ENCODE data around the gene CD40.

DNA sequence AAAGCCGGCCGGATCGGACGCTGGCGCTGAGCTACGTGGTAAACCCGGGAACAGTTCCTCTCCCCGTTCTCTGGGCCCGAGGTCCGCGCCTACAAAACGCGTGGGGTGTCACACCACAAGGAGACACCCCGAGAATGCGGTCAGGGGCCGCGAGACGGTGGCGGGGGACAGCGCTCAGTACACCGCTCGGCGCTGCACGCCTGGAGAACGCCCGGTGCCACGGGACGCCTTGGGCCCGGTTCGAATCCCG lies 29.0 kb upstream of the CD40 start:
- TF ChIP-seq GATA2 (IDR thresholded peaks at IDR 0.05; ENCODE audit: low read depth, low read length) (no peak), GATA3 (IDR thresholded peaks at IDR 0.05; ENCODE audit: low read depth, low read length) (no peak)

All from SH-SY5Y (cell line).